H54 (cell line): ENCODE results near the gene GLB1L3.

Experiments used
- DNase-seq: peaks from one replicate; pipeline ENCODE4 v3.0.0; 2011; ENCODE audit warnings: low spot score, mixed read lengths; ENCODE audit not compliant: insufficient read length
- FAIRE-seq: peaks from 3 replicates; lab custom pipeline; 2011; peaks lifted over from hg19 to GRCh38; lab: Jason Lieb, UNC
- POLR2A ChIP-seq: IDR thresholded peaks from 2 replicates; pipeline ENCODE4 v1.6.1; 2011; ENCODE audit warnings: low read depth, mild to moderate bottlenecking, low read length

GLB1L3 gene

GRCh38 chr11:134331354-134332188 lies 55.4 kb downstream of the GLB1L3 start, which contains the start of gene GLB1L2:
GLB1L2 (plus strand) TSS chr11:134331988; CDS start chr11:134332062, 74 bp downstream.
- DNase-seq: no peak
- TF ChIP-seq POLR2A: no peak

GRCh38 chr11:134332189-134332631 lies 56.0 kb downstream of the GLB1L3 start:
- no peak for TF ChIP-seq POLR2A
- FAIRE-seq (no peak), DNase-seq (no peak)

More at GRCh38 chr11:134331354-134332188, 55.4 kb downstream of the GLB1L3 start, which contains the start of gene GLB1L2:
- no peak for FAIRE-seq

- DNase-seq (no peak), FAIRE-seq (no peak)
- no peak for TF ChIP-seq POLR2A
These were observed 56.6 kb downstream of the GLB1L3 start for GRCh38 chr11:134332782-134333181.

- TF ChIP-seq POLR2A: no peak
- FAIRE-seq (no peak), DNase-seq (no peak)
These were observed 57.1 kb downstream of the GLB1L3 start for GRCh38 chr11:134333312-134333711.

GRCh38 chr11:134333946-134334345 lies 57.8 kb downstream of the GLB1L3 start:
- DNase-seq: no peak
- FAIRE-seq: no peak
- no peak for TF ChIP-seq POLR2A

GRCh38 chr11:134334796-134335571 lies 58.8 kb downstream of the GLB1L3 start:
- TF ChIP-seq POLR2A: no peak
- FAIRE-seq (no peak), DNase-seq (no peak)

GRCh38 chr11:134337051-134337450 lies 60.9 kb downstream of the GLB1L3 start:
- no peak for DNase-seq
- no peak for FAIRE-seq
- no peak for TF ChIP-seq POLR2A

GRCh38 chr11:134338068-134338467 lies 61.9 kb downstream of the GLB1L3 start:
- DNase-seq (no peak), FAIRE-seq (no peak)
- TF ChIP-seq POLR2A: no peak

- TF ChIP-seq POLR2A: no peak
These were observed 62.5 kb downstream of the GLB1L3 start for GRCh38 chr11:134338654-134339053.

GRCh38 chr11:134339756-134340155 lies 63.6 kb downstream of the GLB1L3 start:
- TF ChIP-seq POLR2A: no peak
- DNase-seq: no peak
- no peak for FAIRE-seq

More at GRCh38 chr11:134338654-134339053, 62.5 kb downstream of the GLB1L3 start:
- no peak for DNase-seq
- FAIRE-seq: no peak

GRCh38 chr11:134340354-134340964 lies 64.3 kb downstream of the GLB1L3 start:
- FAIRE-seq (no peak), DNase-seq (no peak)
- no peak for TF ChIP-seq POLR2A

- DNase-seq: no peak
- FAIRE-seq: no peak
- no peak for TF ChIP-seq POLR2A
These were observed 65.8 kb downstream of the GLB1L3 start for GRCh38 chr11:134341805-134342571.
